ENCODE measurements around the gene ITPR1.

The ITPR1 gene

DNA sequence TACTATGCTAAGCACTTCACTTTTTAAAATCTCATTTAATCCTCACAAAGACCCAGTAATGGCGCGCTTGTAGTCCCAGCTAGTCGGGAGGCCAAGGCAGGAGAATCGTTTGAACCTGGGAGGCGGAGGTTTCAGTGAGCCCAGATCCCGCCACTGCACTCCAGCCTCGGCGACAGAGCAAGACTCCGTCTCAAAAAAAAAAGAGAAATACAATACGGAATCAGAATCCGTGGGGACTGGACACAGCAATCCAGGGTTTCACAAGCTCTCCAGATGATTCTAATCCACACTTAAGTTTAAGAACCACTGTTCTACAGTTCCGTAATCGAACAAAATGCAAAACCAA is 25.7 kb upstream of the ITPR1 start:
- no peak for DNase-seq (ENCODE audit: extremely low read depth, low read depth)
- peak overlapping the region; percentile 74 for H3K4me3 ChIP-seq (replicated peaks; ENCODE audit: low read depth, low read length)
- TF ChIP-seq CTCF (IDR thresholded peaks at IDR 0.05; ENCODE audit: low read depth, low read length, missing control alignments): no peak

- no peak for TF ChIP-seq CTCF (IDR thresholded peaks at IDR 0.05; ENCODE audit: low read depth, low read length, missing control alignments)
- no peak overlapping the region for H3K4me3 ChIP-seq (replicated peaks; ENCODE audit: low read depth, low read length)
- DNase-seq (ENCODE audit: extremely low read depth, low read depth): no peak
Measured at GRCh38 chr3:4471907-4472306, 21.2 kb upstream of the ITPR1 start.

DNA sequence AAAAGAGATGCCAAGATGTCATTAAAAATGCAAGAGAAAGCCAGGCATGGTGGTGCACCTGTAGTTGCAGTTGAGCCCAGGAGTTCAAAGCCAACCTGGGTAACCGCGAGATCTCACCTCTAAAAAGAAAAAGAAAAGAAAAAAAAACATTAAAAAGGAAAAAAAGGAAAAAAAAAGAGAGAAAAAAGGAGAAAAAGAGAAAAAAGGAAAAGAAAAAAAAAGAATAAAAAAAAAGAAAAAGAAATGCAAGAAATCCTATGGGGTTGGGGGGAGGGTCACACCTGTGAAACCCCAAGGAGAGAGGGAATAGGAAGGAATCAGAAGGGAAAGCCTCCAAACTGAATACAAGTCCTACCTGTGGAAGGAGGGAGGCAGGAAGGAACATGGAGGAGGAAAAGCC is 20.8 kb upstream of the ITPR1 start:
- TF ChIP-seq CTCF (IDR thresholded peaks at IDR 0.05; ENCODE audit: low read depth, low read length, missing control alignments): no peak
- no peak overlapping the region for H3K4me3 ChIP-seq (replicated peaks; ENCODE audit: low read depth, low read length)
- DNase-seq (ENCODE audit: extremely low read depth, low read depth): no peak

DNA sequence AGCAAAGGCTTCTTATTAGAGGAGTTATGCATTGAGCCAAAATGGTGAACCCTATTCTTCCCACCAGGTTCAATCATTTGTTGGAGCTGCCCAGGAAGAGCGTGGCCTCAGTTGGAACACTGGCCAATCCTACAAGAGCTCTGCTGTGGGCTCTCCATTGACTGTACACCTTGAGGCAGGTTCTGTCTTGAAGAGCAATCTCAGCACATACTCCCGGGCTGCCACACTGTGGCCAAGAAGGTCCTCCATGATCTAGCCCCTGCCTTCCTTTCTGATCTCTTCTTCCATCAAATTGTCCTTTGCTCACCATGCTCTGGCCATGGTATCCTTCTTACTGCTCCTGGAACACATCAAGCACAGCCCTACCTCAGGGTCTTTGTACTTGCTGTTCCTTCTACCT is 20.4 kb upstream of the ITPR1 start:
- no peak overlapping the region for H3K4me3 ChIP-seq (replicated peaks; ENCODE audit: low read depth, low read length)
- no peak for DNase-seq (ENCODE audit: extremely low read depth, low read depth)
- no peak for TF ChIP-seq CTCF (IDR thresholded peaks at IDR 0.05; ENCODE audit: low read depth, low read length, missing control alignments)

- no peak for TF ChIP-seq CTCF (IDR thresholded peaks at IDR 0.05; ENCODE audit: low read depth, low read length, missing control alignments)
- no peak overlapping the region for H3K4me3 ChIP-seq (replicated peaks; ENCODE audit: low read depth, low read length)
- DNase-seq (ENCODE audit: extremely low read depth, low read depth): peak; percentile 19
Measured at GRCh38 chr3:4474683-4475490, 18.3 kb upstream of the ITPR1 start.

- TF ChIP-seq CTCF (IDR thresholded peaks at IDR 0.05; ENCODE audit: low read depth, low read length, missing control alignments): no peak
- DNase-seq (ENCODE audit: extremely low read depth, low read depth): no peak
- no peak overlapping the region for H3K4me3 ChIP-seq (replicated peaks; ENCODE audit: low read depth, low read length)
Measured at GRCh38 chr3:4475804-4476203, 17.3 kb upstream of the ITPR1 start.

GRCh38 chr3:4476496-4476895 is 16.7 kb upstream of the ITPR1 start:
- no peak for DNase-seq (ENCODE audit: extremely low read depth, low read depth)
- no peak for TF ChIP-seq CTCF (IDR thresholded peaks at IDR 0.05; ENCODE audit: low read depth, low read length, missing control alignments)

More at GRCh38 chr3:4476496-4476895, 16.7 kb upstream of the ITPR1 start:
- H3K4me3 ChIP-seq (replicated peaks; ENCODE audit: low read depth, low read length): no peak overlapping the region

Data from HFF-Myc (cell line).